Right lobe of liver (tissue), 6 donors: ENCODE results near the gene LRSAM1. TPM values are rescaled to one million over a fixed set of nuclear protein-coding genes. Genes with fewer than 3 reads are reported as not detected.

ENCODE experiments used
- ATAC-seq, 4 donors: fragments of 200-7000 bp; cut with Tn5 transposase; one replicate each; pipeline ENCODE4 v1.9.1; 2020; ENCODE audit warnings: mild to moderate bottlenecking in 4 of 4, moderate library complexity in 4 of 4
- DNase-seq, 3 donors: peaks; one replicate each; pipeline ENCODE4 v3.0.0-alpha.2; 2020
- H3K27ac ChIP-seq, 3 donors: fragments of 200-600 bp; one replicate each; pipeline ENCODE4 v1.8.0; 2022
- H3K27me3 ChIP-seq, 2 donors: fragments of 200-600 bp; one replicate each; pipeline ENCODE4 v1.8.0; 2022
- H3K36me3 ChIP-seq, 4 donors: fragments of 200-600 bp; sonication (generic) in 1 of 4; one replicate each; pipeline versions ENCODE4 v1.5.1 to v1.8.0; 2017 to 2022; ENCODE audit warnings: control low read depth in 1 of 4
- H3K4me1 ChIP-seq, 4 donors: fragments of 200-600 bp; sonication (generic) in 1 of 4; one replicate each; pipeline versions ENCODE4 v1.5.1 to v1.8.0; 2017 to 2022; ENCODE audit warnings: control low read depth in 1 of 4
- H3K4me3 ChIP-seq, 3 donors: fragments of 200-600 bp; one replicate each; pipeline ENCODE4 v1.8.0; 2022
- H3K9me3 ChIP-seq, 4 donors: fragments of 200-600 bp; sonication (generic) in 1 of 4; one replicate each; pipeline versions ENCODE4 v1.5.1 to v1.8.0; 2017 to 2022; ENCODE audit warnings: control low read depth in 1 of 4
- POLR2A ChIP-seq: fragments of 450-650 bp; IDR thresholded peaks from one replicate; pipeline ENCODE4 v1.6.1; 2017; ENCODE audit warnings: antibody characterized with exemption, mild to moderate bottlenecking
- WGBS: methylation state at CpG from one replicate; pipeline ENCODE4 v1.1.6; 2018; ENCODE audit warnings: low coverage, low lambda C conversion rate; ENCODE audit not compliant: insufficient coverage; ENCODE audit errors: missing lambda C conversion rate; 5-methylcytosine and 5-hydroxymethylcytosine counted together
- intact Hi-C, 2 donors: fragments of 100-400 bp; cut with DNase I; formaldehyde crosslinking; loops; one replicate each; pipeline versions ENCODE4 v1.11.2 to v1.14.1; 2022
- total RNA-seq, 6 experiments: library from RNA; depleted of rRNA in 2 of 6; stranded (reverse); fragments of >200 nt in 2 of 6; fragmentation: NEBNext Ultra II Directional in 3 of 6; extraction: Animal tissue kit (Norgen Biotek cat#: 25700) in 3 of 6; gene quantifications; one replicate each; pipeline versions ENCODE4 v1.1.0 to v1.2.4, GENCODE V29; 2016 to 2023
- TF ChIP-seq, protein P1 (sequence below), 4 donors: fragments of 200-600 bp in 3 of 4; fragments of 450-650 bp in 1 of 4; IDR thresholded peaks; one replicate each; pipeline versions ENCODE4 v1.5.1 to v1.8.0; 2016 to 2022; ENCODE audit warnings: antibody characterized with exemption in 4 of 4, mild to moderate bottlenecking in 2 of 4
- donor health status: DM: no; HTN: yes; CAD: no.
- donor health status: DM: no; HTN: no; CAD: no.
- donor health status: DM: no; HTN: no; CAD: no.
- donor health status: DM: no; HTN: yes; CAD: no.
- donor health status: DM: no; HTN: yes; CAD: no.

LRSAM1 gene
- total RNA-seq, 6 experiments from 2014 or later: 9.4 to 13.3 (median 12.1) TPM

DNA sequence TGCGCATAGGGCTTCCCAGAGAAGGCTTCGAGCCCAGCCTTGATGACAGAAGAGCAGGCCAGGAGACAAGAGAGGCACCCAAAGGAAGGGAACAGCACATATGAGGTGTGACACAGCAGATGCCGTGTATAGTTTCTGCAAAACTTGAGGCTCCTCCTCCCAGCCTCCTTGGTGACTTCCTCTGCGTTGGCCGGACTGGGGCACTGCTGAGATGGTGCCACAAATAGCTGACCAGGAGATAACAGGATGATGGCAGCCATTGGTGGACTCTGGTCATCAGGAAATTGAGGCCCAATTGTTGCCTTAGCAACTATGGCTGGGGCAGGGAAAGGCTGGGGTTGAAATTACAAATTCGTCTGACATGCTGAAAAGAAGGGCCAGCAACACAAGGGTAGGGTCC, 32.0 kb upstream of the LRSAM1 start:
- ATAC-seq (no peak), DNase-seq (no peak)
- Histone ChIP-seq H3K9me3 (no peaks in the 10 kb centered on the region), H3K27ac (no peak overlapping the region), H3K36me3 (no peaks in the 10 kb centered on the region), H3K4me1 (peaks cover 0 to 25% (median 3%) of the 10 kb centered on the region in 4 donors), H3K27me3 (no peaks in the 10 kb centered on the region), H3K4me3 (no peak overlapping the region)
- 73% methylated on average over 5 of the region's 6 CpGs for WGBS
- no peak for TF ChIP-seq POLR2A
- TF ChIP-seq, protein P1, sequence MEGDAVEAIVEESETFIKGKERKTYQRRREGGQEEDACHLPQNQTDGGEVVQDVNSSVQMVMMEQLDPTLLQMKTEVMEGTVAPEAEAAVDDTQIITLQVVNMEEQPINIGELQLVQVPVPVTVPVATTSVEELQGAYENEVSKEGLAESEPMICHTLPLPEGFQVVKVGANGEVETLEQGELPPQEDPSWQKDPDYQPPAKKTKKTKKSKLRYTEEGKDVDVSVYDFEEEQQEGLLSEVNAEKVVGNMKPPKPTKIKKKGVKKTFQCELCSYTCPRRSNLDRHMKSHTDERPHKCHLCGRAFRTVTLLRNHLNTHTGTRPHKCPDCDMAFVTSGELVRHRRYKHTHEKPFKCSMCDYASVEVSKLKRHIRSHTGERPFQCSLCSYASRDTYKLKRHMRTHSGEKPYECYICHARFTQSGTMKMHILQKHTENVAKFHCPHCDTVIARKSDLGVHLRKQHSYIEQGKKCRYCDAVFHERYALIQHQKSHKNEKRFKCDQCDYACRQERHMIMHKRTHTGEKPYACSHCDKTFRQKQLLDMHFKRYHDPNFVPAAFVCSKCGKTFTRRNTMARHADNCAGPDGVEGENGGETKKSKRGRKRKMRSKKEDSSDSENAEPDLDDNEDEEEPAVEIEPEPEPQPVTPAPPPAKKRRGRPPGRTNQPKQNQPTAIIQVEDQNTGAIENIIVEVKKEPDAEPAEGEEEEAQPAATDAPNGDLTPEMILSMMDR (IDR thresholded peaks at IDR 0.05): no peak
- intact Hi-C loops: no loop called here

DNA sequence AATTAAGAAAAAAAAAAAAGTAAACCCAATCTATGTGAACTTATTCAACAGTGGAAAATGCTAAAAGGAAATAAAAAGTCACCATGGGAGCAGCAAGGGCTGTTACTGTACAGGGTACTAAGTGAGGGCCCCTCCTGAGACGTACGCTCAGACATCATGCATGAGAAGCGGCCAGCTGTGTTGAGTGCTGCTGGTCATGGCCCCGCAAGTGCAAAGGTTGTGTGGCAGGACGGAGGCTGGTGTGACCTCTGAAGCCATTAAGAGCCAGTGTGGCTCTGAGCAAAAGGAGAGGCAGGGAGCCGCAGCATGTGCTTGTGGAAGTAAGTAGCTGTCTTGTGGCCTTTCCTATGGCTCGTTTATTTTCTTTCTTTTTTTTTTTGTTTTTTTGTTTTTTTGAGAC, 30.3 kb upstream of the LRSAM1 start:
- Histone ChIP-seq H3K36me3 (no peaks in the 10 kb centered on the region), H3K9me3 (no peaks in the 10 kb centered on the region), H3K27me3 (no peaks in the 10 kb centered on the region), H3K4me3 (no peak overlapping the region), H3K4me1 (peaks cover 0 to 37% (median 8%) of the 10 kb centered on the region in 4 donors), H3K27ac (no peak overlapping the region)
- 55% methylated on average over 5 of the region's 7 CpGs for WGBS
- TF ChIP-seq, protein P1 (IDR thresholded peaks at IDR 0.05): no peak
- no peak for TF ChIP-seq POLR2A
- no peak for ATAC-seq
- DNase-seq: no peak
- intact Hi-C loops: no loop called here

DNA sequence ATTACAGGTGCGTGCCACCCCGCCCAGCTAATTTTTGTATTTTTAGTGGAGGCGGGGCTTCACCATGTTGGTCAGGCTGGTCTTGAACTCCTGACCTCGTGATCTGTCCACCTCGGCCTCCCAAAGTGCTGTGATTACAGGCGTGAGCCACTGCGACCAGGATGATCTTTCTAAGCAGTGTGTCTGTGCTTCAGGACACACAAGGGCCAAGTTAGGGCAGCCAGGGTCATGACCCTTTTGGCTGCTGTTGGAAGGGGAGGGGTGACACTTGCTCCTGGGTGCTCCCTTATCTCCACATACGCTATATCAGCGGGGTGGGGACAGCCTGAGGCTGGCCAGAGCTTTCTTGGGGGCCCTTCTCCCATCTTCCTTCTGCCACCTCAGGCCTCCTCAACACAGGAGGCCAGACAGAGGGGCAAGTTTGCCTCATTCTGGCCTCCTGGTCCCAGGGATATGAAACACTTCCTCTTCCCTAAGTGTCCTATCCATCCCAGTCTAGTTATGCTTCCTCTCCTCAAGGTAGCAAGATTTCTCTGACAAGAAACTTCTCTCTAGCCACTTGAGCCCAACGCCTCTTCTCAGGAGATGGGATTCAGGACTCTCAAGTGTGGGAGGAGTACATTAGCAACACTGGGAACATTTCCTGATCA, 29.1 kb upstream of the LRSAM1 start:
- no peaks in the 10 kb centered on the region for H3K9me3 ChIP-seq
- TF ChIP-seq, protein P1 (IDR thresholded peaks at IDR 0.05): no peak
- TF ChIP-seq POLR2A: no peak
- ATAC-seq: peak in 2 of 4 donors; percentile 7 to 12
- H3K4me3 ChIP-seq: no peak overlapping the region
- 69% methylated on average over 8 of the region's 10 CpGs for WGBS
- peaks cover 0 to 38% (median 8%) of the 10 kb centered on the region in 4 donors for H3K4me1 ChIP-seq
- no peaks in the 10 kb centered on the region for H3K27me3 ChIP-seq
- intact Hi-C loops: no loop called here
- no peak overlapping the region for H3K27ac ChIP-seq
- DNase-seq: no peak
- no peaks in the 10 kb centered on the region for H3K36me3 ChIP-seq

DNA sequence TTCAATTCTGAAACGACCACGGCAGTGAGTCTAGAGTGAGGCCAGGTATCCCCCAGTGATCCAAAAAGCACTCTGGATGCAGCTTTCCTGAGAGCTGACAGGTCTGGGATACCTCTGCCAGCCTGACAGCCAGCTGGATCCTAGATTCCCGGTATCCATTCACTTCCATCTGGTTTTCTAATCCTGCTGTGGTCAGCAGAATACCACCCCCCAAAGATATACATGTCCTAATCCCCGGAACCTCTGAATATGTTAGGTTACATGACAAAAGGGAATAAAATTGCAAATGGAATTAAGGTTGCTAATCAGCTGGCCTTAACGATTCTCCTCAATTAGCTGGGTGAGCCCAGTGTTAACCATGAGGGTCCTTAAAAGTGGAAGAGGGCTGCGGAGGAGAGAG, 28.5 kb upstream of the LRSAM1 start:
- Histone ChIP-seq H3K4me3 (peak overlapping the region; percentile 64 to 95 (median 89)), H3K9me3 (no peaks in the 10 kb centered on the region), H3K27ac (no peak overlapping the region), H3K36me3 (no peaks in the 10 kb centered on the region), H3K27me3 (no peaks in the 10 kb centered on the region), H3K4me1 (peaks cover 0 to 38% (median 8%) of the 10 kb centered on the region in 4 donors)
- intact Hi-C loops: no loop called here
- WGBS: 53% methylated on average over 6 of the region's 6 CpGs
- DNase-seq: no peak
- no peak for TF ChIP-seq POLR2A
- TF ChIP-seq, protein P1 (IDR thresholded peaks at IDR 0.05): no peak
- ATAC-seq: no peak
